Measurements from ENCODE around the gene CD226.

GRCh38 chr18:69830189-69830588 lies 117.5 kb downstream of the CD226 start:
- TF ChIP-seq CHD4 (IDR thresholded peaks at IDR 0.05) (no peak), POLR2A (IDR thresholded peaks at IDR 0.05; ENCODE audit: low read depth, low read length) (no peak), EGR1 (IDR thresholded peaks at IDR 0.05; ENCODE audit: borderline replicate concordance in 1 of 2, low read depth in 2 of 2, low read length in 2 of 2) (no peak), BACH1 (IDR thresholded peaks at IDR 0.05; ENCODE audit: borderline replicate concordance) (no peak), ZNF24 (IDR thresholded peaks at IDR 0.05) (no peak), CTCF (IDR thresholded peaks at IDR 0.05 in 2 of 3, conservative IDR thresholded peaks at IDR 0.05 in 1 of 3; ENCODE audit: control insufficient read depth in 2 of 3, extremely low read depth in 1 of 3, insufficient read depth in 1 of 3, low read depth in 3 of 3, low read length in 3 of 3) (no peak), PBX3 (IDR thresholded peaks at IDR 0.05; ENCODE audit: insufficient replicate concordance, low read depth, low read length) (no peak), RELA (IDR thresholded peaks at IDR 0.05; ENCODE audit: borderline replicate concordance, partially characterized antibody) (no peak), ASH2L (IDR thresholded peaks at IDR 0.05; ENCODE audit: borderline replicate concordance, low read depth) (no peak), JUND (IDR thresholded peaks at IDR 0.05; ENCODE audit: low read depth, low read length) (no peak)
